ENCODE results near the gene APBA3. TPM values are rescaled to one million over a fixed set of nuclear protein-coding genes. Genes with fewer than 3 reads are reported as not detected.

The APBA3 gene
- total RNA-seq, 2 donors from 2014 or later = 27.5 to 42.2 TPM

DNA sequence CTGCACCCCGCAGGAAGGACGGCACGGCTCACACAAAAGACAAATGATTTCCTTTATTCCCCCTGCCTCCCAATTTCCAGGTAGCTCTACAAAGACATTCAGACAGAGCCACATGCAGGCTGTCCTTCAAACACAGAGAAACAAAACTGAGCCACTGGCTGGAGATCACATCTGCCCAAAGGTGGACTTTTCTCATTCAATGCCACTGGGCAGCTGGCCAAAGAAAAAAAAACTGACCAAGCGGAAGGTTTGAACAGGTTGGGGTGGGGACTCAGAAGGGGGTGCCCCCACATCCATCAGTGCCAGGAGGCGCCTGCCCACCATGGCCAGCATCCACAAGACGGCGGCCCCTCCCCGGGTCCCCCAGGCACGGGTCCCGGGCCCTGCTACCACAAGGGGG lies 42.5 kb upstream of the APBA3 start:
- no peaks in the 10 kb centered on the region for H3K36me3 ChIP-seq (ENCODE audit: control insufficient read depth, insufficient read depth, low read length)
- no peak overlapping the region for H3K27ac ChIP-seq (ENCODE audit: low read depth, low read length)
- no peak overlapping the region for H3K4me3 Mint-ChIP-seq
- H3K36me3 Mint-ChIP-seq (ENCODE audit: low read depth) = no peaks in the 10 kb centered on the region
- no peak overlapping the region for H3K27ac Mint-ChIP-seq
- no peak for DNase-seq
- WGBS, 2 experiments (ENCODE audit: insufficient coverage in 1 of 2, insufficient read length in 1 of 2) = 93 to 100% methylated on average over 6 to 10 of the region's 10 CpGs
- H3K9me3 ChIP-seq (ENCODE audit: control insufficient read depth, low read length) = no peaks in the 10 kb centered on the region
- no peak overlapping the region for H3K9ac ChIP-seq (ENCODE audit: extremely low read depth, low read length, poor library complexity, severe bottlenecking)
- no peak overlapping the region for H3K4me3 ChIP-seq (ENCODE audit: low read length)
- peaks cover 34% of the 10 kb centered on the region for H3K27me3 Mint-ChIP-seq (ENCODE audit: insufficient read depth)
- no peak for TF ChIP-seq CTCF (conservative IDR thresholded peaks at IDR 0.05)
- no peaks in the 10 kb centered on the region for H3K4me1 ChIP-seq (ENCODE audit: control insufficient read depth, insufficient read depth, low read length)
- H3K9me3 Mint-ChIP-seq = no peaks in the 10 kb centered on the region
- H3K4me1 Mint-ChIP-seq = no peaks in the 10 kb centered on the region
- H3K27me3 ChIP-seq (ENCODE audit: control insufficient read depth, insufficient read depth, low read length, poor library complexity, severe bottlenecking) = peaks cover 33% of the 10 kb centered on the region

GRCh38 chr19:3803114-3803888 lies 41.8 kb upstream of the APBA3 start:
- WGBS, 2 experiments (ENCODE audit: insufficient coverage in 1 of 2, insufficient read length in 1 of 2) = 91 to 95% methylated on average over 4 to 21 of the region's 24 CpGs
- H3K9me3 Mint-ChIP-seq = no peaks in the 10 kb centered on the region
- H3K4me3 Mint-ChIP-seq = no peak overlapping the region
- no peak overlapping the region for H3K27ac ChIP-seq (ENCODE audit: low read depth, low read length)
- no peak overlapping the region for H3K9ac ChIP-seq (ENCODE audit: extremely low read depth, low read length, poor library complexity, severe bottlenecking)
- H3K27ac Mint-ChIP-seq = peak overlapping the region; percentile 64
- H3K36me3 Mint-ChIP-seq (ENCODE audit: low read depth) = no peaks in the 10 kb centered on the region
- no peaks in the 10 kb centered on the region for H3K4me1 Mint-ChIP-seq
- H3K4me1 ChIP-seq (ENCODE audit: control insufficient read depth, insufficient read depth, low read length) = no peaks in the 10 kb centered on the region
- H3K27me3 Mint-ChIP-seq (ENCODE audit: insufficient read depth) = peaks cover 36% of the 10 kb centered on the region
- H3K27me3 ChIP-seq (ENCODE audit: control insufficient read depth, insufficient read depth, low read length, poor library complexity, severe bottlenecking) = peaks cover 33% of the 10 kb centered on the region
- H3K4me3 ChIP-seq (ENCODE audit: low read length) = no peak overlapping the region
- TF ChIP-seq CTCF (conservative IDR thresholded peaks at IDR 0.05) = no peak
- H3K9me3 ChIP-seq (ENCODE audit: control insufficient read depth, low read length) = no peaks in the 10 kb centered on the region
- H3K36me3 ChIP-seq (ENCODE audit: control insufficient read depth, insufficient read depth, low read length) = no peaks in the 10 kb centered on the region
- DNase-seq = peak; percentile 40

DNA sequence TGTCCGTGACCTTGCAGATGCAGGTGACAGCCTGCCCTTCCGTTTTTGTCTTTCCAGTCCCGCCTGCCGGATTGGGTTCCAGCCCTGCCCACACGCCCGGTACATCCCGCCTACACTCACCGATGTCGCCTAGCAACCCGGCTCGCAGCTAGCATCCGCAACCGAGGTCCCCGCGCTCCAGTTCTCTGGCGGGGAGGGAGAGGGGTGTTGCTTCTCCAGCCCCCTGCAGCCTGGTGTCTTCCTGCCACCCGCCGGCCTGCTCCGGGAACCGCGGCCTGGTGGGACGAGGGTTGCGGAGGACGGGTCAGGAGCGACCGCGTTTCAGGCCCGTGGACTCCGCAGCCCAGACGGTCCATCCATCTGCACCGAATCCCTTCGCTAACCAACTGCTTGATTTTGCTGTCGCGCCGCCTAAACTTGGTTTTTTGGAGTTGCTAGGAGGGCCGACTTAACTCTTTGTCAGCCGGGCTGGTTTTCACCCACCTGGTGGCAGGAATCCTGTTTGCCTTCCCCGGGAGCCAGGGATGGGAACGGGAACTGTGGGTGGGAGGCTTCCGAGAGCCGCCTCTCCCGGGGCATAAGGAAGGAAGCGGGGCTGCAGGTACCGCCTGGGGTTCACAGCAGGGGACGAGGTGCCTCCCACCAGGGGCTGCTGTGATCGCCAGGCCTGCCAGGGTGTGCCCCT lies 40.1 kb upstream of the APBA3 start:
- TF ChIP-seq CTCF (conservative IDR thresholded peaks at IDR 0.05) = peak; percentile 78
- Mint-ChIP-seq H3K4me1 (no peaks in the 10 kb centered on the region), H3K9me3 (peaks cover 4% of the 10 kb centered on the region), H3K27ac (no peak overlapping the region), H3K4me3 (peak overlapping the region; percentile 40), H3K27me3 (ENCODE audit: insufficient read depth) (peaks cover 39% of the 10 kb centered on the region), H3K36me3 (ENCODE audit: low read depth) (no peaks in the 10 kb centered on the region)
- Histone ChIP-seq H3K4me1 (ENCODE audit: control insufficient read depth, insufficient read depth, low read length) (no peaks in the 10 kb centered on the region), H3K27me3 (ENCODE audit: control insufficient read depth, insufficient read depth, low read length, poor library complexity, severe bottlenecking) (peaks cover 33% of the 10 kb centered on the region), H3K9me3 (ENCODE audit: control insufficient read depth, low read length) (no peaks in the 10 kb centered on the region), H3K9ac (ENCODE audit: extremely low read depth, low read length, poor library complexity, severe bottlenecking) (no peak overlapping the region), H3K27ac (ENCODE audit: low read depth, low read length) (no peak overlapping the region), H3K4me3 (ENCODE audit: low read length) (peak overlapping the region; percentile 53), H3K36me3 (ENCODE audit: control insufficient read depth, insufficient read depth, low read length) (no peaks in the 10 kb centered on the region)
- WGBS, 2 experiments (ENCODE audit: insufficient coverage in 1 of 2, insufficient read length in 1 of 2) = 4 to 7% methylated on average over 9 to 46 of the region's 46 CpGs
- DNase-seq = peak; percentile 90
